ENCODE measurements around the gene LRFN4.

LRFN4 gene

GRCh38 chr11:66888282-66888681 is 31.4 kb downstream of the LRFN4 start:
- DNase-seq (ENCODE audit: low read depth in 1 of 2, low spot score in 1 of 2) = no peak

DNA sequence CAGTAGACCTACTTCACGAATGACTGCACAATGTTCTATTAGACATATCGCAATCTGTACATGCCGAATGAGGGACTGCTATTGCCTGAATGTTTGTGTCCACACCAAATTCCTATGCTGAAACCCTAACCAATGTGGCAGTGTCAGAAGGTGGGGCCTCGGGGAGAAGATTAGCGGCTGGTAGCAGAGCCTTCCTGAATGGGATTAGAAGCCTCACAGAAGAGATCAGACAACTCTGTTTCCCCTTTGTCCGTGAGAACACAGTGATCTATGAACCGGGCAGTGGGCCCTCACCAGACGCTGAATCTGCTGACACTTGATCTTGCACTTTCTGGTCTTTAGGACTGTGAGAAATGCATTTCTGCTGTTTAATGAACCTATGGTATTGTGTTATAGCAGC is 33.1 kb downstream of the LRFN4 start:
- no peak for DNase-seq (ENCODE audit: low read depth in 1 of 2, low spot score in 1 of 2)

- peak in 1 of 2 donors; percentile 8 for DNase-seq (ENCODE audit: low read depth in 1 of 2, low spot score in 1 of 2)
These were observed 35.2 kb downstream of the LRFN4 start for GRCh38 chr11:66891851-66892660.

DNA sequence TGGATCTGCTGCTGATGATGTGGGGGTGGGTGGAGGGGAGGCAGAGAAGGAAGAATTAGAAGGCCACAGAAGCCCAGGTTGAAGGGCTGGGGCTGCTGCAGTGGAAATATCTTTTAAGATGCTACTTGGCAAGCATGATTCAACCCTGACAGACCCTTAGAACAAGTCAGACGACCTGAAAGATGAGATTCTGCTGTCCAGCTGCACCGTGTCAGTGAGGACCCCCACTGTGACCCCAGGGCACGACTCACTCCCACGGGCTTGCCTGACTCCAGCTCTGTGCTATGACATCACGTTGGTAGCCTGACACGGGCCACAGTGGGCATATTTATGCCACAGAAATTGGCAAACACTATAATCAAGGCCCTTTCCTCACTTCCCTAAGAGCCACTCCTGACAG is 36.0 kb downstream of the LRFN4 start:
- DNase-seq (ENCODE audit: low read depth in 1 of 2, low spot score in 1 of 2) = no peak

- no peak for DNase-seq (ENCODE audit: low read depth in 1 of 2, low spot score in 1 of 2)
These were observed 37.3 kb downstream of the LRFN4 start for GRCh38 chr11:66894141-66894540.

- DNase-seq (ENCODE audit: low read depth in 1 of 2, low spot score in 1 of 2) = no peak
These were observed 45.1 kb downstream of the LRFN4 start for GRCh38 chr11:66901964-66902390.

DNA sequence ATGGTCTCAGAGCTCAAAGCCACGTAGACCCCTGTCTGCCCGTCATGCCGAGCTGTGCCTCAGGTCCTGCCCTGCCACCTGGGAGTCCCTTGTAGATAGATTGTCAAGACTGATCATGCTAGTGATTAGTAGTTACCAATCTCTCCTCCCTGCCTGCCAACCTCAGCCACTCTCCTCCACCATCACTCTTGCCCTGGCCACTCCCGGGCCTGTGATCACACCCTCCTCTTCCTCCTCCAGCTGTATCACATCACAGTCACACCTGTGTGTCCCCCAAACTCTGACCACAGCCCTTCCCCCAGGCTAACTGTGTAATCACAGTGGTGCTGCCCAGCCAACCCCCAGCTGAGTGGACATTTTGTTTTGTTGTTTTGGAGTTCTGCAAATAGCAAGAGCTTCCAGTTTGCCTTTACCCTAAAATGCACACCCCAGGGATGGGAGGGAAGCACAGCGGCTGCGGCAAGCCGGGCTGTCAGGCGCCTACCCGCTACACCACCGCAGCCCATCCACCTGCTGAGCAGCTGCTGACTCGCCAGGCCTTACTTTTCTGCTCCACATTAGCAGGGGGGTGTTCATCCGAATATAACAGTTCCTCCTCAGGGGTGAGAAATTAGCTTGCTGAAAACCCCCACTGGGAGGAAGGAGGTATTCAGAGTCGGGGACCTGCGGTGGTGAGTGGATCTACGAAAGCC is 45.8 kb downstream of the LRFN4 start:
- no peak for DNase-seq (ENCODE audit: low read depth in 1 of 2, low spot score in 1 of 2)

DNA sequence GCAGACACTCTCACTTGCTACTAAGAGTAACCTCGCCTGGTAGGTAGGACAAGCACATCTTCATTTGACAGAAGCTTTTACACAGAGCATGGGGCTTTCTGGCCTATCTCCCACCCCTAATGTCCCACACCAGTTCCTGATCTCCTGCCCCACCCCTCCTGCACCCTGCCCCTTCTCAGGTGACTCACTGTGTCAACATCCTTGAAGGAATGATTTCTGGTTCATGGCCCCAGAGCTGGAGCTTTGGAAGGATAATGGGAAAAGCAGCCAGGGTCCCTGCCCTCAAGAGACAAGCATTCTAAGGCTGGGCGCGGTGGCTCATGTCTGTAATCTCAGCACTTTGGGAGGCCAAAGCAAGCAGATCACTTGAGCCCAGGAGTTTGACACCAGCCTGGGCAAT is 47.2 kb downstream of the LRFN4 start:
- no peak for DNase-seq (ENCODE audit: low read depth in 1 of 2, low spot score in 1 of 2)

- DNase-seq (ENCODE audit: low read depth in 1 of 2, low spot score in 1 of 2) = no peak
These were observed 47.7 kb downstream of the LRFN4 start for GRCh38 chr11:66904561-66904960.

GRCh38 chr11:66904981-66905521 is 48.2 kb downstream of the LRFN4 start:
- DNase-seq (ENCODE audit: low read depth in 1 of 2, low spot score in 1 of 2) = no peak

DNA sequence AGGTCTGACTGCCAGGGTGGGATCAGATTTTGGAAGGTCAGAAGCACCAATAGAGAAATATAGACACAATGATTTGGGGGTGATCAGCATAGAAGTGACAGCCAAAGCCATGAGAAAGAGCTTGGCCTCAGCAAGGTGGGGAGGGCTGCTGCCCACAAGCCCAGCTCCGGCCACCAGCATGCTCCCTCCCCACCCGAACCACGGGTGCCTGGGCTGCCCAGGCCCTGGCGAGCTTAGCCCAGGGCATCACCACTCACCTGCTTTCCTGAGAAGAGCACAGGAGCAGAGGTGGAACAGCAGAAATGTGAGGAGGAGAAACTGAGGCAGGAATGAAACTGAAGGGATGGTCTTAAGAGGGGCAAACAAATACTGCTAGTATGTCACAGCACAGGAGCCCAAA is 48.8 kb downstream of the LRFN4 start:
- no peak for DNase-seq (ENCODE audit: low read depth in 1 of 2, low spot score in 1 of 2)

DNA sequence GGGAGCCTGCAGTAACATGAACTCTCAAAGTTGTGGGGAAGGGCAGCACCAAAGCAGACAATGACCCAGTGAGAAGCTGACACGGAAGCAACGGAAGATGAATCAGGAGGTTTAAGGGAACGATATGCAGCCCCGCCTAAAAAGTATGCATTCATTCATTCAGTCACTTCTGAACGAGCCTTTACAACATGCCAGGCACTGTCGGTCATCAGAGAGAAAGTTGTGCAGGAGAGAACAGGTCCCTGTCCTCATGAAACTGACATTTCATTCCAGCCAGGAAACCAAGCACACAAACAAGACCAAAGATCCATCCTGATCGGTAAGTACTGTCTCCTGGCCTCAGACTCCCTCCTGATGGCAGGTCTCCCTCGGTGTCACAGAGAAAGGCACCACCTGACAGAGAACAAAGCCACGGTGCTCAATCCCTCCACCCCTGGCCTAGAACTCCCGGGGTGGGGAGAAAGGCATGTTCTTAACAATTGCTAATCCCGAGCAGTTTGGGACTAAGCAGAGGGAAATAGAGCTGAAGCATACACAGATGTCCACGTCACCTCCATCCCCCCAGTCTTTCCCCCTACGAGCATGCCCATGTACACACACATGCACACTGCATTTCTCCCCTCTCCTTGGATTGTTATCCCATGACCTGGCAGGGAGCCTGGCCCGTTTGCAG is 49.3 kb downstream of the LRFN4 start:
- no peak for DNase-seq (ENCODE audit: low read depth in 1 of 2, low spot score in 1 of 2)

DNA sequence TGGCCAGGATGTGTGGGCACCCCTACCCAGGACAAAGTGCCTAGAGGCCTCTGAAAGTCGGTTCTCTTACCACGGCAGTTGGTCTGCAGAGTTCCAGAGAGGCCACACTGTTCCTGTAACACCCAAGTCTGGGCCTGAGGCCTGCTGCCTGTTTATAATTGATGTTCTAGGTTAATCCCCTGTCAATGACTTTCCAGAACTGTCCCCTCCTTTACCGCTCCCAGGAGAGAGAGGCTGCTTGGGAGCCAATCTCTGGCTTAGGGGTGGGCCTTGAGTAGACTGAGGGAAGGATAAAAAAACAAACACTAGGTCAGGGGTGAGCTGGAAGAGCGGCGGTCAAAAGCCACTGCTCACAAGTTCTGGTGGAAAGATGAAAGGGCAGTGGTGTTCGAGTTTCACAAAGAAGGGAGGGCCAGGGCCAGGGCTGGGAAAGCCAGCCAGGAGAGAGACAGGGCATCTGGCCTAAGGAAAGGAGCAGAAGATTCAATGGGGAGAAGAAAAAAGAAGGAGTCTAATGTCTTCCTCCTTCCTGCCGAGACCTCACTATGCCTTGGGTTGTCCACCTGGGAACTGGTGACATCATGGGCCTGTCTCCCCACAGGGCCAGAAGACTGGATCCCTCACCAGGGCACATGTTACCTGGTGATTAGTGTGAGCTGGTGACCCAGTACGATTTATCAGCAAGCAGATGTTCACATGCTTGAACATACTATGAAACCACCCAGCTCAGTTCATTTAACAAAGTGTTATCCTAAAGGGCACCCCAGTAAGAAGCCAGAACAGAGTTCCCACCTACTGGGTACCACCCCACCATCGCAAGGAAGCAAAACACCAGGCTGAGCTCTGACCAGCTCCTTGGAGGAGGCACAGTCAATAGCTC is 51.1 kb downstream of the LRFN4 start:
- DNase-seq (ENCODE audit: low read depth in 1 of 2, low spot score in 1 of 2) = no peak

GRCh38 chr11:66909181-66909580 is 52.3 kb downstream of the LRFN4 start:
- no peak for DNase-seq (ENCODE audit: low read depth in 1 of 2, low spot score in 1 of 2)

DNA sequence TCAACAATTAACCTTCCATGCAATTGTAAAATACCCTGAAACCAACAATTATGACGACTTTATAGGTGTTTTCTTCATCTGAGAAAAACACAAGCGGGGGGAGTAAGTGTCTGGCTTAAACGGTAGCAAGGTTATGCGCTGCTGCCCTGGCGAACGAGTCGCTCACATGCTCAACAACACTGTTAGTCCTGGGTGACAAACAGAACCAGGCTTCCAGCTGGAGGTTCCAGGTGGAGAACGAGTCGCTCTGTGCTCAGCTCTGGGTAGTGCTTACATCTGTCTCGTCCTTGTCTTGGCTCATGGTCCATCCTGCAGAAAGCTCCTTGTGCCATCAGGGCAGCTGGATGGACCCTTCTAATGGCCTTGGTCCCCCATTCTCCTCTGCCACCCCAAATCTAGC is 53.2 kb downstream of the LRFN4 start:
- no peak for DNase-seq (ENCODE audit: low read depth in 1 of 2, low spot score in 1 of 2)

All from stimulated activated CD4-positive, alpha-beta T cell treated with anti-CD3 and anti-CD28 coated beads, Interleukin-15, amount 100 ng/mL, for 1 hour (primary cell).